RWPE2 (cell line): Measurements from ENCODE around the gene RELCH.

Experiments
- ATAC-seq: fragments of 200-7000 bp; cut with Tn5 transposase; 3 replicates; pipeline ENCODE4 v1.9.1; 2021; ENCODE audit warnings: low read depth
- DNase-seq: peaks from one replicate; pipeline ENCODE4 v3.0.0-alpha.2; 2020; ENCODE audit warnings: low spot score
- H3K27ac ChIP-seq: fragments of 450-650 bp; 2 replicates; pipeline ENCODE4 v1.5.1; 2017; ENCODE audit warnings: mild to moderate bottlenecking; ENCODE audit not compliant: poor library complexity, severe bottlenecking
- H3K27me3 ChIP-seq: fragments of 250-450 bp; sonication (Bioruptor Pico); 2 replicates; pipeline ENCODE4 v1.5.1; 2021; ENCODE audit warnings: mild to moderate bottlenecking, moderate library complexity; ENCODE audit not compliant: insufficient read depth, poor library complexity, severe bottlenecking
- H3K36me3 ChIP-seq: fragments of 250-450 bp; sonication (Bioruptor Pico); 2 replicates; pipeline ENCODE4 v1.5.1; 2020; ENCODE audit warnings: low read depth, mild to moderate bottlenecking, moderate library complexity
- H3K4me1 ChIP-seq: fragments of 250-450 bp; sonication (Bioruptor Pico); 2 replicates; pipeline ENCODE4 v1.5.1; 2021; ENCODE audit warnings: mild to moderate bottlenecking, moderate library complexity; ENCODE audit not compliant: insufficient read depth, poor library complexity, severe bottlenecking
- H3K4me3 ChIP-seq: fragments of 250-450 bp; sonication (Bioruptor Pico); 2 replicates; pipeline ENCODE4 v1.5.1; 2021; ENCODE audit warnings: mild to moderate bottlenecking, moderate library complexity; ENCODE audit not compliant: severe bottlenecking
- H3K9me3 ChIP-seq: fragments of 250-450 bp; sonication (Bioruptor Pico); 2 replicates; pipeline ENCODE4 v1.5.1; 2021; ENCODE audit warnings: mild to moderate bottlenecking, moderate library complexity; ENCODE audit not compliant: severe bottlenecking
- TF ChIP-seq, protein P1 (sequence below): fragments of 450-650 bp; IDR thresholded peaks from one replicate; pipeline ENCODE4 v1.5.1; 2017; ENCODE audit warnings: mild to moderate bottlenecking, moderate library complexity; ENCODE audit not compliant: poor library complexity, severe bottlenecking

Gene RELCH

DNA sequence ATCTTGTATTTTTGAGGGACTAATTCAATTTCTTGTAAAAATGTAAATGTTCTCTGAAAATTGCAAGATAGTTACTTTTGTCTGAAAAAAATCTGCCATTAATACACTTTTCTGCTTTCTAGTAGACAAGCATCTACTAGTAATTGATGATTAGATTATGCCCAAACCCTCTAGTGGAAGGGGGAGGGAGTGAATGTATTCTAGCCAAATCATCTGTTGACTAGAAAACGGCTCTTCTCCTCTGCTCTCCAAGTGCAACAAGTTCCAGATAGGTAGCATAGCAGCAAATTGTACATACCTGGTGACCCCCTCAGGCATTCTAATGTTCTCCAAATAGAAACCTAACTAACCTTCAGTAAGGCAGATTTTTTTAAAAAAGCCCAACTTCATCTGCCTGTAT lies 58.6 kb downstream of the RELCH start:
- H3K27me3 ChIP-seq: no peaks in the 10 kb centered on the region
- H3K4me1 ChIP-seq: no peaks in the 10 kb centered on the region
- DNase-seq (no peak), ATAC-seq (no peak)
- H3K4me3 ChIP-seq: no peak overlapping the region
- no peaks in the 10 kb centered on the region for H3K9me3 ChIP-seq
- TF ChIP-seq, protein P1, sequence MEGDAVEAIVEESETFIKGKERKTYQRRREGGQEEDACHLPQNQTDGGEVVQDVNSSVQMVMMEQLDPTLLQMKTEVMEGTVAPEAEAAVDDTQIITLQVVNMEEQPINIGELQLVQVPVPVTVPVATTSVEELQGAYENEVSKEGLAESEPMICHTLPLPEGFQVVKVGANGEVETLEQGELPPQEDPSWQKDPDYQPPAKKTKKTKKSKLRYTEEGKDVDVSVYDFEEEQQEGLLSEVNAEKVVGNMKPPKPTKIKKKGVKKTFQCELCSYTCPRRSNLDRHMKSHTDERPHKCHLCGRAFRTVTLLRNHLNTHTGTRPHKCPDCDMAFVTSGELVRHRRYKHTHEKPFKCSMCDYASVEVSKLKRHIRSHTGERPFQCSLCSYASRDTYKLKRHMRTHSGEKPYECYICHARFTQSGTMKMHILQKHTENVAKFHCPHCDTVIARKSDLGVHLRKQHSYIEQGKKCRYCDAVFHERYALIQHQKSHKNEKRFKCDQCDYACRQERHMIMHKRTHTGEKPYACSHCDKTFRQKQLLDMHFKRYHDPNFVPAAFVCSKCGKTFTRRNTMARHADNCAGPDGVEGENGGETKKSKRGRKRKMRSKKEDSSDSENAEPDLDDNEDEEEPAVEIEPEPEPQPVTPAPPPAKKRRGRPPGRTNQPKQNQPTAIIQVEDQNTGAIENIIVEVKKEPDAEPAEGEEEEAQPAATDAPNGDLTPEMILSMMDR: peak; percentile 7
- peaks cover 20% of the 10 kb centered on the region for H3K36me3 ChIP-seq
- no peak overlapping the region for H3K27ac ChIP-seq

- H3K36me3 ChIP-seq: peaks cover 27% of the 10 kb centered on the region
- no peak overlapping the region for H3K4me3 ChIP-seq
- DNase-seq: no peak
- H3K27me3 ChIP-seq: no peaks in the 10 kb centered on the region
- TF ChIP-seq, protein P1: no peak
- no peak for ATAC-seq
- H3K27ac ChIP-seq: no peak overlapping the region
- H3K4me1 ChIP-seq: no peaks in the 10 kb centered on the region
- H3K9me3 ChIP-seq: no peaks in the 10 kb centered on the region
Observed at GRCh38 chr18:62248313-62248712, 61.3 kb downstream of the RELCH start.

DNA sequence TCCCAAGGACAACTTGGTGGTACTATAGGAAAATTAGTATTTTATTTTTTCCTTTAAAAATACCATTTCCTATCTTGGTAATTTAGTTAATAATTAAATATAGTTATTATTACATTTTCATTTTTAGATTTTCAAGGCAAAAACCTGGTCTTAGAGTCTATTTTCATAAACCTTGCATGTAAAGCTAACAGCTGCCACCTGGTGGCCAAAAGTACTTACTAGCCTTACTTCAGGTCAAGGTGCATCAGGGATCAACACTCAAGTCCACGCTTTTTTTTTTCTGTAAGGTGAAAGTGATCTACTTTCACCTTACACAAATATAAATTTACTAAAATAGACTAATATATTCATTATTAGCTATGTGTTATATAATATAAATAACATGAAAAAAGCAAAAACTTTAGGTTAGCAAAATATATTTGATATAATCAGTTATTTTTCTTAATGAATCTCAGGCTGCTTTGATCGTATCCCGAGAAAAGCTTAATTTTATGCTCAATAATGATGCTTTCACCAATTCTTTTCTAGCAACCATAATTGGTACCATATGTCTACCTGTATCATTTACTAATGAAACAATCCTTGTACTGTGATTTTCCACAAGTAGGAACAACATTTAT lies 62.5 kb downstream of the RELCH start:
- Histone ChIP-seq H3K27me3 (no peaks in the 10 kb centered on the region), H3K27ac (no peak overlapping the region), H3K4me1 (no peaks in the 10 kb centered on the region), H3K36me3 (peaks cover 29% of the 10 kb centered on the region), H3K9me3 (no peaks in the 10 kb centered on the region), H3K4me3 (no peak overlapping the region)
- TF ChIP-seq, protein P1: peak; percentile 92
- ATAC-seq (peak; percentile 52; the same call in 1 of the 3 replicates), DNase-seq (peak; percentile 51)

DNA sequence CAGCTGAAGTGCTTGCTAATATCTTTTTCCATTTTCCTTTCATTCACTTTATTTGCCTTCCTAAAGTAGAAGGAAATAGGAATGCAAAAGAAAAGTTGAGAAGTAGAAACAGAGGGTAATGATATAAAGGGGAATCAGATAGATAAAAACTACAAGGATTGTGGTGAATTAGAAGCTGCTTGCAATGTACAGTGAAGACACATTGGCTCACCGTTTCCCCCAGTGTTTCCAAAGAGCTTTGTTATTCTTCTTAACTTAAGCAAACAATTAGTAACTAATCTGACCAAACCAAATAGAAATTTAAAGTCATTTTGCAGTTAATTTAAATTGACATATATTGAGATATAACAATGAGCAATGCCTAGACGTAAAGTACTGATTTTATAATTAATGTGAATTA lies 63.4 kb downstream of the RELCH start:
- Histone ChIP-seq H3K9me3 (no peaks in the 10 kb centered on the region), H3K27me3 (no peaks in the 10 kb centered on the region), H3K4me1 (no peaks in the 10 kb centered on the region), H3K27ac (no peak overlapping the region), H3K36me3 (peaks cover 29% of the 10 kb centered on the region), H3K4me3 (no peak overlapping the region)
- ATAC-seq (no peak), DNase-seq (no peak)
- TF ChIP-seq, protein P1: no peak

DNA sequence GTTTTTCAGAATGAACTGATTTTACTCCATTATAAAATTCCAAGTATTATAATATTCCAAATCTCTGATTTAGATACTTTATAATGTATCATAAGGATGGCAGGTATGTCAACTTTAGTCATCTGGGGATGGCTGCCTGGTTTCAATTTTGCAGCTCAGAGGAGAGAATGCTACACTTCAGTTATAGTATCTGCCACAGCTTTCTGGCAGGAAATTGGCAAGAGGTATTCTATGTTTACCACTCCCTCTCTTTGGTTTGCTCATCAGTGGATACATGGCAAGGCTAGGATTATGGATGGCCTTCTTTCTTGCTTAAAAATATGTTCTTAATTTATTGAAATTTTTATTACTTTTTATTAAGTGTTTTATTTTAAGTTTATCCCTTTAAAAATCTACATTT lies 71.0 kb downstream of the RELCH start:
- TF ChIP-seq, protein P1: no peak
- H3K4me1 ChIP-seq: no peaks in the 10 kb centered on the region
- no peak overlapping the region for H3K27ac ChIP-seq
- ATAC-seq (no peak), DNase-seq (no peak)
- H3K36me3 ChIP-seq: peaks cover 76% of the 10 kb centered on the region
- no peaks in the 10 kb centered on the region for H3K27me3 ChIP-seq
- no peak overlapping the region for H3K4me3 ChIP-seq
- no peaks in the 10 kb centered on the region for H3K9me3 ChIP-seq
